ENCODE data around the gene HTR6. TPM values are rescaled to one million over a fixed set of nuclear protein-coding genes. Genes with fewer than 3 reads are reported as not detected.

HTR6 gene
- total RNA-seq, 1 donor from 2014 or later = not detected

DNA sequence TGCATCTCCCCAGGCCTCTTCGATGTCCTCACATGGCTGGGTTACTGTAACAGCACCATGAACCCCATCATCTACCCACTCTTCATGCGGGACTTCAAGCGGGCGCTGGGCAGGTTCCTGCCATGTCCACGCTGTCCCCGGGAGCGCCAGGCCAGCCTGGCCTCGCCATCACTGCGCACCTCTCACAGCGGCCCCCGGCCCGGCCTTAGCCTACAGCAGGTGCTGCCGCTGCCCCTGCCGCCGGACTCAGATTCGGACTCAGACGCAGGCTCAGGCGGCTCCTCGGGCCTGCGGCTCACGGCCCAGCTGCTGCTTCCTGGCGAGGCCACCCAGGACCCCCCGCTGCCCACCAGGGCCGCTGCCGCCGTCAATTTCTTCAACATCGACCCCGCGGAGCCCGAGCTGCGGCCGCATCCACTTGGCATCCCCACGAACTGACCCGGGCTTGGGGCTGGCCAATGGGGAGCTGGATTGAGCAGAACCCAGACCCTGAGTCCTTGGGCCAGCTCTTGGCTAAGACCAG lies 14.3 kb downstream of the HTR6 start:
- H3K9me3 Mint-ChIP-seq = no peaks in the 10 kb centered on the region
- H3K4me1 Mint-ChIP-seq = no peaks in the 10 kb centered on the region
- H3K27ac Mint-ChIP-seq (ENCODE audit: unreplicated experiment) = no peak overlapping the region
- H3K36me3 Mint-ChIP-seq (ENCODE audit: low read depth) = no peaks in the 10 kb centered on the region
- TF ChIP-seq CTCF (conservative IDR thresholded peaks at IDR 0.05) = no peak
- no peak overlapping the region for H3K4me3 Mint-ChIP-seq
- DNase-seq (ENCODE audit: low read depth, low spot score) = no peak
- H3K27me3 Mint-ChIP-seq (ENCODE audit: low read depth) = peaks cover 38% of the 10 kb centered on the region

DNA sequence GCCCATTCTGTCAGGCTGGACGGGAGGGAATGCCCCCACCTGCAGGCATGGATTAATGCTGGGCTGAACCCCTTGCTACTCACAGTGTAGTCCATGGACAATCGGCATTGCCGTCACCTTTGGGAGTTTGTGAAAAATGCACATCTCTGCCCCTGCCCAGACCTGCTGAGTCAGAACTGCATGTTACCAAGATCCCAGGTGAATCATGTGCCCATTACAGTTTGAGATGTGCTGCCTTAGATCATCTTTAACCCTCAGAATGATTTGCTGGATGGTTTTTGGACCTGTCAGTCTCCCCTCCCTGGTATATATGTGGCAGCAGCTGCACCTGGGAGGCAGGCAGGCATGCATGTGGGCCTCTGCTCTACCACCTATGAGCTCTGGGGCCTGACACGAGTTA lies 15.0 kb downstream of the HTR6 start:
- Mint-ChIP-seq H3K4me1 (no peaks in the 10 kb centered on the region), H3K9me3 (no peaks in the 10 kb centered on the region), H3K4me3 (no peak overlapping the region), H3K27ac (ENCODE audit: unreplicated experiment) (no peak overlapping the region), H3K36me3 (ENCODE audit: low read depth) (no peaks in the 10 kb centered on the region), H3K27me3 (ENCODE audit: low read depth) (peaks cover 32% of the 10 kb centered on the region)
- DNase-seq (ENCODE audit: low read depth, low spot score) = no peak
- TF ChIP-seq CTCF (conservative IDR thresholded peaks at IDR 0.05) = no peak

GRCh38 chr1:19680644-19681043 lies 16.0 kb downstream of the HTR6 start:
- H3K9me3 Mint-ChIP-seq = no peaks in the 10 kb centered on the region
- H3K4me3 Mint-ChIP-seq = no peak overlapping the region
- no peak for TF ChIP-seq CTCF (conservative IDR thresholded peaks at IDR 0.05)
- no peak overlapping the region for H3K27ac Mint-ChIP-seq (ENCODE audit: unreplicated experiment)
- no peaks in the 10 kb centered on the region for H3K36me3 Mint-ChIP-seq (ENCODE audit: low read depth)
- DNase-seq (ENCODE audit: low read depth, low spot score) = no peak
- peaks cover 23% of the 10 kb centered on the region for H3K27me3 Mint-ChIP-seq (ENCODE audit: low read depth)
- H3K4me1 Mint-ChIP-seq = no peaks in the 10 kb centered on the region

- TF ChIP-seq CTCF (conservative IDR thresholded peaks at IDR 0.05) = no peak
These were observed 17.6 kb downstream of the HTR6 start for GRCh38 chr1:19682257-19682656.

DNA sequence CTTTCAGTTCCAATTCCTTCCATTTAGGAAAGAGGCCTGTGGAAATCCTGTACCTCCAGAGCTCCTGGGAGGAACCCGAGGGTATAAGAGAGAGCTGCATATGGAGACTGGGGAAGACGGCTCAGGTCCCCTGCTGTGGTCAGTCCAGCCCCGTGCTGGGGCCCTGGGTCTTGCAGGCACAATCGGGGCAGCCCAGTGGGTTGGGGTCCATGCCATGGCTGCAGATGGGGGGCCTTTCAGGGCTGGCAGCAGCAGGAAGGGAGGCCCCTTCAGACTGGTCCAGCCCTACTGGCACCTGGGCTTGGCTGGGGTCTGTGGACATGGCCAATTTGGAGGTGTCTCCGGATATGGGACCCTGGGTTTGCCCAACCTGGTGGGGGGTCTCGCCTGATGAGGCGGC lies 18.2 kb downstream of the HTR6 start:
- H3K4me1 Mint-ChIP-seq = no peaks in the 10 kb centered on the region
- no peaks in the 10 kb centered on the region for H3K9me3 Mint-ChIP-seq
- no peak for TF ChIP-seq CTCF (conservative IDR thresholded peaks at IDR 0.05)
- peaks cover 5% of the 10 kb centered on the region for H3K27me3 Mint-ChIP-seq (ENCODE audit: low read depth)
- DNase-seq (ENCODE audit: low read depth, low spot score) = no peak
- no peak overlapping the region for H3K4me3 Mint-ChIP-seq
- H3K27ac Mint-ChIP-seq (ENCODE audit: unreplicated experiment) = no peak overlapping the region
- H3K36me3 Mint-ChIP-seq (ENCODE audit: low read depth) = no peaks in the 10 kb centered on the region

More at GRCh38 chr1:19682257-19682656, 17.6 kb downstream of the HTR6 start:
- no peak overlapping the region for H3K27ac Mint-ChIP-seq (ENCODE audit: unreplicated experiment)
- no peaks in the 10 kb centered on the region for H3K4me1 Mint-ChIP-seq
- no peaks in the 10 kb centered on the region for H3K36me3 Mint-ChIP-seq (ENCODE audit: low read depth)
- H3K4me3 Mint-ChIP-seq = no peak overlapping the region
- no peak for DNase-seq (ENCODE audit: low read depth, low spot score)
- H3K9me3 Mint-ChIP-seq = no peaks in the 10 kb centered on the region
- peaks cover 7% of the 10 kb centered on the region for H3K27me3 Mint-ChIP-seq (ENCODE audit: low read depth)

DNA sequence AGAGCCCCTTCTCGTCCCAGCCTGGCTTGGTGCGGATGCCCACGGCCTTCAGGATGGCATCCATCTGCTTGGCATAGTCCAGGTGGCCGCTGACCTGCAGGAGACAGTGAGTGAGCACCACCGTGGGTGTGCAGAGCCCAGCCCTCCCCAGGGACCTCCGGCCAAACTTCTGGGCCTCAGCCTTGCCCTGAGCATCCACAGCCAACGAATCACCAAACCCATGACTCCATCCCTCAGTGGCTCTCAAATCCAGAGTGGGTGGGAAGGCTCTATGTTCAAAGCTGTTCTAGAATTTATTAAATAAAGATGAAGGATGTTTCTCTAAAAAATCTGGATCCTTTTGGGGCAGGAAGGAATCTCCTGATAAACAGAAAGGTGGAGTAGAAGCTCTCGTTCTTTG lies 18.7 kb downstream of the HTR6 start:
- Mint-ChIP-seq H3K36me3 (ENCODE audit: low read depth) (no peaks in the 10 kb centered on the region), H3K27ac (ENCODE audit: unreplicated experiment) (no peak overlapping the region), H3K27me3 (ENCODE audit: low read depth) (peaks cover 2% of the 10 kb centered on the region), H3K4me1 (no peaks in the 10 kb centered on the region), H3K4me3 (no peak overlapping the region), H3K9me3 (no peaks in the 10 kb centered on the region)
- no peak for DNase-seq (ENCODE audit: low read depth, low spot score)
- TF ChIP-seq CTCF (conservative IDR thresholded peaks at IDR 0.05) = no peak
